Mammary epithelial cell (primary cell): Measurements from ENCODE around the gene MCTS1.

Source experiments
- CTCF ChIP-seq, 2 donors: IDR thresholded peaks in 1 of 2; conservative IDR thresholded peaks in 1 of 2; 2 replicates each; pipeline ENCODE4 v1.5.1; 2011 to 2012; ENCODE audit warnings: inconsistent platforms in 2 of 2, low read length in 2 of 2, mild to moderate bottlenecking in 2 of 2, control low read depth in 1 of 2, low read depth in 1 of 2; ENCODE audit not compliant: insufficient read depth in 1 of 2; ENCODE audit errors: extremely low read depth in 1 of 2
- EZH2 ChIP-seq: IDR thresholded peaks from 2 replicates; pipeline ENCODE4 v1.6.1; 2012; ENCODE audit warnings: low read length, inconsistent platforms, borderline replicate concordance

- no peak for TF ChIP-seq CTCF (conservative IDR thresholded peaks at IDR 0.05 in 1 of 2, IDR thresholded peaks at IDR 0.05 in 1 of 2; ENCODE audit: extremely low read depth in 1 of 2, insufficient read depth in 1 of 2, low read depth in 1 of 2, low read length in 2 of 2)
- no peak for TF ChIP-seq EZH2
Measured at GRCh38 chrX:120568609-120569008, 35.3 kb upstream of the MCTS1 start.
